Endothelial cell of umbilical vein (primary cell): ENCODE data around the gene TPO.
"Not testable (repeated sequence)": the region's sequence is repeated elsewhere in the genome, so short reads cannot be mapped to it uniquely, and the experiment has no call there.

Experiments
- POLR2A ChIP-seq: IDR thresholded peaks from 2 replicates; pipeline ENCODE4 v1.6.1; 2012; ENCODE audit warnings: low read depth, mild to moderate bottlenecking, control low read depth, low read length
- POLR2AphosphoS5 ChIP-seq: IDR thresholded peaks from 2 replicates; pipeline ENCODE4 v1.6.1; 2012; ENCODE audit warnings: low read depth, mild to moderate bottlenecking, control low read depth, low read length, moderate library complexity; ENCODE audit not compliant: insufficient read depth

DNA sequence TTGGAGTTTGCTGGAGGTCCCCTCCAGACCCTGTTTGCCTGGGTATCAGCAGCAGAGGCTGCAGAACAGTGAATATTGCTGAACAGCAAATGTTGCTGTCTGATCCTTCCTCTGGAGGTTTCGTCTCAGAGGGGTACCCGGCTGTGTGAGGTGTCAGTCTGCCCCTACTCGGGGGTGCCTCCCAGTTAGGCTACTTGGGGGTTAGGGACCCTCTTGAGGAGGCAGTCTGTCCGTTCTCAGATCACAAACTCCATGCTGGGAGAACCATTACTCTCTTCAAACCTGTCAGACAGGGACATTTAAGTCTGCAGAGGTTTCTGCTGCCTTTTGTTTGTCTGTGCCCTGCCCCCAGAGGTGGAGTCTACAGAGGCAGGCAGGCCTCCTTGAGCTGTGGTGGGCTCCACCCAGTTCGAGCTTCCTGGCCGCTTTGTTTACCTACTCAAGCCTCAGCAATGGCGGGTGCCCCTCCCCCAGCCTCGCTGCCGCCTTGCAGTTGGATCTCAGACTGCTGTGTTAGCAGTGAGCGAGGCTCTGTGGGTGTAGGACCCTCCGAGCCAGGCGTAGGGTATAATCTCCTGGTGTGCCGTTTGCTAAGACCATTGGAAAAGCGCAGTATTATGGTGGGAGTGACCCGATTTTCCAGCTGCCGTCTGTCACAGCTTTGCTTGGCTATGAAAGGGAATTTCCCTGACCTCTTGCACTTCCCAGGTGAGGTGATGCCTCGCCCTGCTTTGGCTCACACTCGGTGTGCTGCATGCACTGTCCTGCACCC lies 25.1 kb upstream of the TPO start:
- not testable (repeated sequence) for TF ChIP-seq POLR2AphosphoS5, POLR2A
